NCI-H2107 treated with DMSO at 0.1 percent for 48 hours (cell line): Measurements from ENCODE around the gene NUMA1.

ENCODE experiments used
- DNase-seq: peaks from one replicate; lab custom pipeline; 2025; ENCODE audit not compliant: unreplicated experiment; lab: John Stamatoyannopoulos, UW

NUMA1 gene

GRCh38 chr11:72069200-72069599 lies 11.1 kb downstream of the NUMA1 start:
- no peak for DNase-seq

GRCh38 chr11:72067676-72068075 lies 12.7 kb downstream of the NUMA1 start:
- no peak for DNase-seq

GRCh38 chr11:72067266-72067665 lies 13.1 kb downstream of the NUMA1 start:
- DNase-seq = no peak

GRCh38 chr11:72066855-72067254 lies 13.5 kb downstream of the NUMA1 start:
- DNase-seq = no peak

DNA sequence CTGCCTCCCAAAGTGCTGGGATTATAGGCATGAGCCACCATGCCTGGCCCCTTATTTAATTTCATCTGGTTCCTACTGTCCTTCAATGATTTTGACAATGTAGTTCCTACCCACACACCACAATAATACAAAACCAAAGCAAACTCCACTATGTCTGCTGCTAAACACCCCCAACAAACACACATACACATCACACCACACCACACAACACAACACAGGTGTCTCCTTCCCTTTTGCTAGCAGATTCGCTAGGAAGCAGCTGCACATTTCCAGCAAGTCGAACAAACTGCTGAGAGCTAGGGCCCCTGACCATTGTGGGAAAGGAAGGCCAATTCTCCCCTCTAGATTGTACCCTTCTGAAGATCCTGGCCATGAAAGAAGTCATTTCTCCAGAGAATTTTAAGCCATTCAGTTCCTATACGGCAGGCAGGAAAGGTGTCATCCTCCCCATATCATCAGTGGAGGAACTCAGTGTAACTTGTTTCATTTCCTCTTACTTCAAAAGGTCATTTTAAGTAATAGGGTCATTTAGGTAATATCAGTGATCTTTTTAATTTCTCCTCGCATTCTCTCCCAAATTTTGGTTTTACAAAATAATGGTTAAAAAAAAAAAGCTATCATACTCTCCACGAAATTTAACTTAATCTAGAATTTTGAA lies 18.5 kb downstream of the NUMA1 start:
- no peak for DNase-seq

- DNase-seq = peak; percentile 69
Measured at GRCh38 chr11:72058416-72059034, 21.8 kb downstream of the NUMA1 start.

- no peak for DNase-seq
Measured at GRCh38 chr11:72048766-72049460, 31.4 kb downstream of the NUMA1 start.

- DNase-seq = no peak
Measured at GRCh38 chr11:72045849-72046248, 34.5 kb downstream of the NUMA1 start.

- DNase-seq = no peak
Measured at GRCh38 chr11:72042064-72042745, 38.1 kb downstream of the NUMA1 start.

DNA sequence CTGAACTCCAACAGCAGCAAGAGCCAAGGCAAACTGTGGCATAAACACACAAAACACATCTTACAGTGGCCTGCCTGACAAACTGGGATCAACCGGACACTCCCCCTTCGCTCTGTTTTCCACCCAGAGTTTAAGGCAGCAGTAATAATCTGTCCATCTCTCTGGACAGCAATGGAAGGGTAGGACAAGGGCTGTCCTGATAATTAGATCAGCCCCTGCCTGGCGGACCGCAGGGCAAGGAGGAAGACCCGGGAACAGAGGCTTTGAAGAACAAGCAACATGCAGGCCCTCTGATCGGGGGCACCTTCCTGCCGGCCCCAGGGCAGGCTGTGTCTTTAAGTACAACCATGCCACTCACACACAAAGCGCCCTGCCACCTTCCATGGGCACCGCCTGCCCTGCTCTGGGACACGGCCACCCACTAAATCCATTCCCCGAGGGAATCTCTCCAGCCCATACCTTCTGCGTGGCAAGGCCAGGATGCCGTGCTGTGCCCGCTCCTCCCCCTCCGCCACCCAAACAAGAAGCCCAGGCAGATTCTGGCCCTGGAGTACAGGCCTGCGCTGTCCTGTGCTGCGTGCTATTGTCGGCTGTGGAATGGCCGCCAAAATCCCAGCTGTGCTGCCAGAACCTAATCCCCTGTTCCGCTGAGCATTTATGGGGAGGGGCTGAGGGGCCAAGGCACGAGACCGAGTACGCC lies 38.8 kb downstream of the NUMA1 start:
- peak; percentile 48 for DNase-seq

GRCh38 chr11:72040491-72041363 lies 39.6 kb downstream of the NUMA1 start:
- peak; percentile 89 for DNase-seq

DNA sequence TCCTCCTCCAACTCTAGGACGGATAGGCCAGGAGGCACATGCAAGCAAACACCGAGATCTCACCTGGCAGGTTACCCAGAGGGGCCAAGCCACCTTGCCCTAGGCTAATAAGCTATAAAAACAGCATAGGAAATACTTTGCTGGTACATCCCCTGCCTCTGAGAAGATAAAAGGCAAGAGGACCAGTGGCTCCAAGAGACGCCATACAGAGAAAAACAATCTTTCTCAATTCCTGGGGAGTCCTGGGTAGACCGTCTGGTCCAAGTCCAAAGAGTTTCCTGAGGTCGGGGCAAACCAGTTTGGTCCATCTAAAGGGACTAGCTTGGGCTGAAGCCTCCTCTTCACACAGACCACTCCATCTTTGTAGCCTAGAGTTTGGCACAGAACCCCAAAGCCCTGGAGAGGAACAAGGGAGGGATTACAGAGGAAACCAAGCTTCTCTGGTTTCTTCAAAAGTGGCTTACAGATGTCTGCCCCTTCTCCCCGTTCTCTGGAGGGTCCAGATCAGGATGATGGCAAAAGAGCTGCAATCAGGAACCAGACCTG lies 40.4 kb downstream of the NUMA1 start:
- DNase-seq = no peak

DNA sequence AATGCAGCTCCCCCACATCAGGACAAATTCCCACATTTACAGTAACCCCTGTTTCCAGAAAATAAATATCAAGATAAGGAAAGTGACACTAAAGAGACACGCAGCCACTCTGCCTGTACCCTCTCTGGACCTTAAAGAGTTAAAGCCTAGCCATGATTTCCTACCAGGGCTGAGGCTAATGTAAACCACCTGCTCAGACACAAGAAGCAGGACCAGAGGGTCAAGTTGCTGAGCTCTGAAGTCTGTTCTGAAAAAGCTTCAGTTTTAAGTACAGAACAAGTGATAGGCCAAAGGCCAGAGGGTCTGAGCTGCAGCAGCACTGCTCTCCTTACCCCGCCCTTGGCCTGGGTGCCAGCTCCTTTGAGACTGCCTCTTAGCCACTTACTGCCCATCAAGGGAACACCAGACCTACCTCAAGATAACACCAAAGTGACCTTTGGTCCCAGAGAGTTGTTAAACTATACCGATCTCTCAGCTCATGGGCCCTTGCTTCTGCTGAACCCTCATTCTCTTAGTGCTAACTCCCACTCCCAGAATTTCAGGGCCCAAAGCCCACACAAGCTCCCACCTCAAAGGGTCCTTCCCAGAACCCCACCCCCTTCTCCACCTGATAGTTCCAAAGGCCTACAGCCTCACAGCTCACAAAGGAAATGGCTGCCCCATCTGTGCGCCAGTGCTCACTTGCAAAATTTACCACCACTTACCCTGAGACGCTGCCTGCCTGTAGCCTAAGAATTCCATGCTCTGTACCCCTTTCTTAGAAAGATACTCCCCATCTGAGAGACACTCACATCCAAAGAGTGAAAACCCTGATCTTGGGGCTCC lies 41.1 kb downstream of the NUMA1 start:
- DNase-seq = no peak

DNA sequence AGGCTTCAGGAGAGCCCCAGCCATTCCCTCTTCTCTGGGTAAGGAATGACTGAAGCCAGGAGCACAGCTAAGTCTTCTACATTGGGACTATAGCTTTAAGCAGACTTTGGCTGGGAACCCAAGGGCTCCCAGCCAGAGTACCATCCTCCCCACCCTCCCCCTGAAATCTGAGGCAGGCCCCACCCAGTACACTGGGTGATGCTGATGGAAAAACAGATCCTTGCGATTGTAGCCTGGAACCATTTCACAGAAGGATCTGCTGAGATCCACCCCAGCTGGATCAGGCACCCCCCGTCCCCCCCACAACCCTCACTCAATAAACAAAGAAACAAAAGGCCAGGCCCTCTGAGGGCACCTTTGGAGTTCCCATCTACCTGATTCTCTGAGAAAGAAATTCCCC lies 41.9 kb downstream of the NUMA1 start:
- no peak for DNase-seq

DNA sequence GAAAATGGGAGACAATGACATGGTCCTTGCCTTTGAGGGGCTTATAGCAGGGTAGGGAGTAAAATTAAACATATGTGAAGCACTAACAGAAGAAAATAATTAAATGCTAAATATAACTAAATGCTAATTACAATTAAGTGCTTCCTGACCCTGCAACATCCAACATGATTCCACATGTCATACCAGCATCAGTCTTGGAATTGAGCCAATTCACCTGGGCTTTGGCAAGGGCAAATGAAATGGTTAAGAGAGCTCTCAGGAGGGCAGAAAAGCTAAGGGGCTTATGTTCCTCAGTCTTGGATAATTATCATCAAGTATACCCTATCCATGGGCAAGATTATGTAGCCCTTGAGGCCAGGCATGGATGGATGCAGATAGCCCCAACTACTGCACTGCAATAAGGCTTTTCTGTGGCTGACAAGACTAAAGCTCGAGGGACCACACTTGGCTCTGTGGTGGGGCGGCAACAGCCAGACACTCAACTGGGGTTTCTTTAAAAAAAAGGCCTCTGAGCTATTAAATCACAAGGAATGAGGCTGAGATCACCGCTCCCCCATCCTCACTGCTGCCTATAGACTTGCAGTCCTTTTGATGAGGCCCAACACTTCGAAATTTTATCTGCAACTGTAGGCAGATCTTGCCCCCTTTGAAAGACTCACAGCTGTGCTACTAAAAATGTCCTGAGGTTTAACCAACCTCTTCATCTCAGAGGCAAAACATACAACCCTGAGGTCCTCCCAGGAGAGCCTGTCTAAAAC lies 42.6 kb downstream of the NUMA1 start:
- DNase-seq = no peak

- peak; percentile 33 for DNase-seq
Measured at GRCh38 chr11:72036687-72037086, 43.7 kb downstream of the NUMA1 start.

GRCh38 chr11:72030472-72031045 lies 49.8 kb downstream of the NUMA1 start:
- no peak for DNase-seq

- no peak for DNase-seq
Measured at GRCh38 chr11:72026090-72026489, 54.3 kb downstream of the NUMA1 start.
